GM19372 (cell line): ENCODE data around the gene FRMD4B.

Source experiments
- ATAC-seq: cut with Tn5 transposase; IDR thresholded peaks from one replicate; pipeline ENCODE4 v1.9.1; 2021; ENCODE audit warnings: mild to moderate bottlenecking, low read depth, moderate library complexity; ENCODE audit not compliant: unreplicated experiment

Gene FRMD4B

DNA sequence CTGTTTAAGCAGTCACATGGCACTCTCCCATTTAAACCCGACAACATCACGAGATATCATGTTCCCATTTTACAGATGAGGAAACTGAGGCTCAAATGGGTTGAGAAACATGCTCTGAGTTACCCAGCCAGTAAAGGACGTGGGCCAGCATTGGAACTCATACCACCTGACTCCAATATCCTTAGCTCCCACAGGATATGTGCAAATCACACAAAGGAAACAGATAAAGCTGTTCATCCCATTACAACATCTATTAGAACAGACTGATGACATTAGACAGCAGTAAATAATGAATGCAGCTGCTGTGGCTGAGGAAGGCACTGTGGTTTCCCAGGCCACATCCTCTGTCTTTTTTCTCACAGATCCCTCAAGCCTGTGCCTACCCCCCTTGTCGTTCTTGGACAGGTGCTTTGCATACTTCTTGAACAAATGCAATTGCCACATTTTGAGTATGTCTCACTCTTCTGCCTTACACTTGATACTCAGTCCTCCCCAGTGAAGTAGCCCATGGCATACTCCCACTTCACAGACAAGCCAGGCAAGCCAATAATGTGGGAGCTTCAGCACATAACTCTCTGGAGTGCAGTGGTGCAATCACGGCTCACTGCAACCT is 17.7 kb downstream of the FRMD4B start:
- peak; percentile 99 for ATAC-seq

DNA sequence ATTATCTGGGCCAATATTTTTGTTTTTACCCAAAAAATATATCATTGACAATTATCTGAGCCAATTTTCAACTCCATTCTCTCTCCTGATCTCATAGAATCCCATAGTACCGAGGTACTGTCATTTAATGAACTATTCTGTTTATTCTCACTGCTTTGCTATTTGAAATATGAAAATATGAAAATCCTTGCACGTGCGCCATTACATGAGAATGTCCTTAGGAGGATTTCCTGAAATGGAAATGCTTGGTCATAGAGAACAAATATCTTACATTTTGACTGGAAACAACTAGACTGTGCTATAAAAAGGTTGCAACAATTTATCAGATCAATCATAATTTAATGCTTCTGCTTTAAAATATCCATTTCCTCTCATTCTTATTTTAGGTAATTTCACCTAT is 18.3 kb downstream of the FRMD4B start:
- ATAC-seq = no peak

GRCh38 chr3:69364354-69364753 is 21.5 kb downstream of the FRMD4B start:
- no peak for ATAC-seq

DNA sequence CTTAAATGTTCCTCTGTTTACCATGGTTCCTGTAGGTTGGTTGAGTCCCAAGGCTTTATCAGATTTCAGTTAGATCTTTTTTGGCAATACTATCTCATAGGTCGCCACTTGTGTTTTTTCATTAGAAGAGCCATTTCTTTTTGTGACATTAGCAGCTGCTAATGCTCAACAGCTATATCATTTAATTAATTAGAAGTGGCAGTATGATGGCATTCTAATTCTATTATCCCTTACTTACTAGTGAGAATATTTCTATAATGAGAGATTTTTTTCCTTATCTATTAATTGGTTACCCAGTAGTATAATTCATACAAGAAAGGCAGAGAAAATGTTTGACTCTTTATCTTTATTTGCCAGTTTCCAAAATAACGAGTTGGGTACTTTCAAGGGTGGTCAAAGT is 25.2 kb downstream of the FRMD4B start:
- no peak for ATAC-seq

- ATAC-seq = no peak
Observed at GRCh38 chr3:69359916-69360315, 26.0 kb downstream of the FRMD4B start.

DNA sequence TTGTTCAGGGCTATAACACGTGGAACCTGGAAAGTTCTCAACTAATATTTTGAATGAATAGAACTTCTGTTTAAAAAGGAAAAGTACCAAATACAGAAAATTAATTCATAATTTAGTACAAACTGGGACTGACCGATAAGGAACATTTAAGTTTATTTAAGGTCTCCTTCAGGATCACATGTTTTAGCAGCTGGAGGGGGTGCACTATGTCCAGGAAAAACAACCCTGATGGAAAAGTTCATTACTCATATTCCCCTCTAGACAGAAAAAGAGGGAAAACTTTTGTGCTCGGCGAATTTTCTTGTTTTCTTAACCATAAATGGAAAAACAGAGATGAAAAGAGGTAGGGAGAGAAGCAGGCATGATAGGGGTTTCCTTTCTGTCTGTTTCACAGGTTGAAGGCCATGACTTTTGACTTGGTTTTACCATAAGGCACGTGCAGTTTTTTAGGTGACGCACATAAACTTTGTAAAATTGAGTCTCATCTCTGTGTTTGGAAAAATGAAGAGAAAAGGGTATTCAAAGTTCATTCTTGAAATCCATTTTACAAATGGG is 26.5 kb downstream of the FRMD4B start:
- ATAC-seq = no peak

DNA sequence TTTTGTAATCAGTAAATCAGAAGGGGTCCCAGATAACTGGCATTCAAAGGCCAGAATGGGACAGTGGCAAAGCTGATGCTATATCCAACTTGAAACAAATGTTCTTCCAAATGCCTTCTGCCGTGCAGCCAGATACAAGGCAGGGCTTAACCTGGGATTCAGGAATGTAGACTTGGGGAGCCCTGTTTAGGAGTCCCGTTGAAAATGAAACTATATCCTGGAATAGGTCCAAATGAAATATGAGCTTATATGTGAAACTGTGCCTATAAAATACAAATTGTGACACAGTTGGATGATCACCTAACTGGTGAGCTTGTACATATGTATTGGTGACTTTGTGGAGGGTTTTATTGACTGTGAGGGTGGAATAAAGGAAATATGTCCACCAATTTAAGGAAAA is 28.7 kb downstream of the FRMD4B start:
- ATAC-seq = no peak

DNA sequence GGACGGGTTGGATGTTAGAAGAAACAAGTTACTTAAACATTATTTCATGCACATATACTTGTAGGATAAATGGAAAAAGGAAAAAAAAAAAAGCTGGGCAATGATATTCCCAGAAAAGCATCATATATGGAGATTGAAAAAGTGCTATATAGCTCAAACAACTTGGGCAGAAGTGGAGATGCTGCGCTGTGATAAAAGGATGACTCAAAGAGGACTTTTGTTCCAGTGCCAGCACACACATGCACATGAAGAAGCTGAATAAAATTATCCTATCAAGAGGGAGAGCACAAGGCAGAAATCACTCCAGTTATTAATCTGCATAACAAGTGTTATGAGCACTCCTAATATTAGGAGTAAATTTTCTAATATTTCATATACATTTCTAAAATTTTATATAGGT is 30.9 kb downstream of the FRMD4B start:
- ATAC-seq = no peak

GRCh38 chr3:69353503-69353902 is 32.4 kb downstream of the FRMD4B start:
- no peak for ATAC-seq

GRCh38 chr3:69353088-69353478 is 32.8 kb downstream of the FRMD4B start:
- no peak for ATAC-seq

GRCh38 chr3:69352305-69353087 is 33.4 kb downstream of the FRMD4B start:
- no peak for ATAC-seq

DNA sequence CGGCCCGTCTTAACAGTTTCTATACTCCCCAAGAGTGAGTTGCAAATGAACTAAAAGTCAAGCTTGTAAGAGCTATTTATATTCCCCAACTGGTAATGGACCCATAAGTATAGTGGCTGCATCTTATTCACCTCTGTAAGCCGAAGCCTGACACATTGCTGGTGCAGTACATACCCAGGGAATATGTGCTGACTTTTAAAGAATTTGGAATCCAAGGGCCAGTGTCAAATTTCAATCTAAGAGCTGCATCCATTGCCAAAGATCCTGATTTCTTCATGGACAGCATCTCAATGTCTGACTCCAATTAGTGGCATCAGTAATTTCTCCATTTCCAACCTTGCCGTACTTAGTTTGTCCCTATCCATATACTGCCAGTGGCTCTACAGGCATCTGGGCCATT is 42.0 kb downstream of the FRMD4B start:
- ATAC-seq = no peak

DNA sequence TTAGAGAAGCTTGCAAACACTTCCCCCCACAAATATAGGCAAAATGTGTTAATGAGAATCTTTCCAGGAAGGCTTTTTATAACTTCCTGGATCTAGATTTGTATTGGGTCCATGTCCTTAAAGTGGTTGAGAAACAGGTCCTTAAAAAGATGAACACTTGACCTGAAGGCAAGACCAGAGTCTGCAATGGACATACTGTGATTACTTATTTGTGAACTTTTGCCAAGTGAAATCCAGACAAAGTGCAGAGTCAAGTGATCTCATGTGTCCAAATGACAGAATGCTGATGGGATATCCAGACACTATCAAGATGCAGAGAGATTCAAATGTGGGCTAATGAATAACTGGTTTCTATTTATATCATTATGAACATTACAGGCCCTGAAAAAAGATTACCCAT is 43.8 kb downstream of the FRMD4B start:
- no peak for ATAC-seq

DNA sequence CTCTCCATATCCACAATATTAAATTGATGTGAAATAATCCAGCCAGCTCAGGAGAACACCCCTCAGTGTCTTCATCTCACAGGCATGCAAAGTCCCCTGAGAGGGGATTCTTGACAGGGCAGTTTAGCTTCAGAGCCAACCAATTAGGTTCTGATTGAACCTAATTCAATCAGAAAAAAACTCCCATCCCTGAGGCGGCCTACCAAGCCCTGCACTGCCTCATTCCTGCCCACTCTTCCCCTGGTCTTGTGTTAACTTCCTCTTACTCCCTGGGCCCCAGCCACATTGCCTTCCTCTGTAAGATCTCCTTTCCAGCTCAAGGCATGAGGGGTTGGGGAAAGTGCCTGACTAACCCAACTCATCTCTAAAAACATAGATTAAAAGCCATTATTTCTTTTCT is 46.1 kb downstream of the FRMD4B start:
- no peak for ATAC-seq

GRCh38 chr3:69338911-69339310 is 47.0 kb downstream of the FRMD4B start:
- ATAC-seq = no peak

- no peak for ATAC-seq
Observed at GRCh38 chr3:69332934-69333333, 53.0 kb downstream of the FRMD4B start.

GRCh38 chr3:69330891-69331400 is 54.9 kb downstream of the FRMD4B start:
- no peak for ATAC-seq

- ATAC-seq = no peak
Observed at GRCh38 chr3:69329892-69330291, 56.0 kb downstream of the FRMD4B start.

GRCh38 chr3:69328963-69329302 is 57.0 kb downstream of the FRMD4B start:
- no peak for ATAC-seq

DNA sequence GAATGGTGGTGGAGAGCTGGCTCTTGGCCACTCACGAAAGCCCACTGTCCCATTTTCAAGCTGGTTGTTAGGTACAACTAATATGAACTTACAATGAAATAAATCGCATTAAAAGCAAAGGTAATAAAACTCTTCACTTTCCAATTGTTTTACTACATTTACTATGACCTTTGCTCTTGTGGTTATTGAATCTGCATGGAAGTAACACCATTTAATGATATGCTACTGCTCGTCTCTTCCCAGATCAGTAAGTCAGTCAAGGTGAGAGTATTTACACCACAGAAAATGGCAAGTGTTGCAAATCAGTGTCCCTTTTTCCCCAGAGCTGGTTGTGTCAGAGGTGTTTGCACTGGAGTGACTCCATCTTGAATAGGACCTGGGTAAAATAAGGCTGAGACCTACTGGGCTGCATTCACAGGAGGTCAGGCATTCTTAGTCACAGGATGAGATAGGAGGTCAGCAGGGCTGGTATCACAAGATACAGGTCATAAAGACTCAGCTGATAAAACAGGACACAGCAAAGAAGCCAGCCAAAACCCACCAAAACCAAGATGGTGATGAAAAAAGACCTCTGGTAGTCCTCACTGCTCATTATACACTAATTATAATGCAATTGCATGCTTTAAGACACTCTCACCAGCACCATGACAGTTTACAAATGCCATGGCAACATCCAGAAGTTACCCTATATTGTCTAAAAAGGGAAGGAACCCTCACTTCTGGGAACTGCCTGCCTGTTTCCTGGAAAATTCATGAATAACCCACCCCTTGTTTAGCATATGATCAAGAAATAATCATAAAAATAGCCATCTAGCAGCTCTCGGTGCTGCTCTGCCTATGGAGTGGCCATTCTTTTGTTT is 57.6 kb downstream of the FRMD4B start:
- ATAC-seq = no peak

DNA sequence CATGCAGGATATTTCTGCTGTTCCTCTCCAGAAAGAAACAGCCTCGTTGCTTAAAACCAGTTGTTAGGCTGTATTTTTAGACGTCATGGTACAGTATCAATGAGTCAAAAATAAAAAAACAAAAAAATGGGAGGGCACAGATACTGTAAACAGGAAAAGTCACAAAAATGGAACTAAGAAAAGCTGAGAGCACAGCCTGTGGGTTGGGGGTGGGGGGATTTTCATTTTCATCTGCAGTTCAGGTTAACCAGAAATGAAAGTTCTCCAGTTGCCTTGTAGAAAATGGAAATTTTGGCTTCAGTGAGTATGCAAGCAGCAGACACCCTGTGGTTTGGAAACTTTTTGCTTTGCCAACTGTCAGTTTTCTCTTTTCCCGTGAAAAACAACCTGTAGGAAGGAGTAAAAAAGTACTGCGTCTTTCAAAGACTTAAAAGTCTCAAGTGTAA is 59.0 kb downstream of the FRMD4B start:
- peak; percentile 71 for ATAC-seq
